ENCODE data around the gene SSBP3.

SSBP3 gene

DNA sequence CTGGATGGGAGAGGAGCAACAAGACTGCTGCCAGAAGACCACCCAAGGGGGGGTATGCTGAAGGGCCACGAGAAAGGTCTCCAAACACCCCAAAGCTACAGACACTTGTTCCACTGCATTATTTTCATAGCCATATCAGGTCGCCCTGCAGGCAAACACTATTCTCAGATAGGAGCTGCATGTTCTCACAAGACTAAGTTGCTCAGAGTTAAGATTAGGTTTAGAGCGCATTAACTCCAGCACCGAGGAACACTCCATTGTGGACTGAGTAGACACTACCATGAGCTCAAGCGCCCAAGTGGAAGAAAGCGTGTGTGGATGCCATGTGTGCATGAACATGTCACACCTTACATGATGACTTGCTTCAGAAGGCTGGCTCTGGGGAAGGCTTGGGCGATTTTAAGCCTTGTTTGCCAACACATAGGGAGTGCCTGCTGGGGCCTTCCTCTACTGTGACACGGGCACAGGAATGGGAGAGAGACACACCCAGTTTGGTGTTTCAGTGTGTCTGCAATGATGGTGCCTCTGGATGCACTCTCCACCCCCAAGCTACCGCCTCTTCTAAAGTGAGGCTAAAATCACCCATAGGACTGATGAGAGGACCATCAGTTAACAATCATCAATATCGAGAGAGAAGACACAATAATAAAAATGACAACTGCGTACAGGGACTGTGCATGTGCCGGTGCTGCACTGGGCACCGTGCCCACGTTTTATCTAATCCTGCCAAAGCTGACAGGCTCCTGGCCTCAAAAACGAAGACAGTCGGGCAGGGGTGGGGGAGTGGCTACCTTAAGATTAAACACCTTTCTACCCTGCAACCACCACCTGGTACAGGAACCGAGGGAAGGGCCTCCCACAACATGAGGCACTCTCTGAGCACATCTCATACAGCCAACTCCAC lies 34.9 kb downstream of the SSBP3 start:
- peak; percentile 40 for DNase-seq (ENCODE audit: low spot score)

- no peak for DNase-seq (ENCODE audit: low spot score)
Measured at GRCh38 chr1:54370287-54370989, 35.8 kb downstream of the SSBP3 start.

DNA sequence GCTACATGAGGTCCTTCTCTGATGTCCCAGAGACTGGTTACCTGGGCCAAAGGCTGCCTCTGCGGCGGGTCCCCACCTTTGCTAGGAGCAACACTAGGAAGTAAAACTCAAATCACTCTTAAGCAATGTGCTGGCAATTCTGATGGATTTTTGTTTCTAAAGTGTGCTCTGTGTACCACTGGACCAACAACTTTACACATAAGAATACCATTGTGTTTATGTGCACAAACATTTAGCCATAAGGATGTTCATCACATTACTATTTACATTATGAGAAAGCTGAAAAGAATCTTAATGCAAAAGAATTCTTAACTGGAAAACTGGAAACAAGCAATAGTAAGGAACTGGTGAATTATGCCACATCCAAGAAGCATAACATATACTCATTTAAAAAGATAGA lies 38.6 kb downstream of the SSBP3 start:
- DNase-seq (ENCODE audit: low spot score) = no peak

DNA sequence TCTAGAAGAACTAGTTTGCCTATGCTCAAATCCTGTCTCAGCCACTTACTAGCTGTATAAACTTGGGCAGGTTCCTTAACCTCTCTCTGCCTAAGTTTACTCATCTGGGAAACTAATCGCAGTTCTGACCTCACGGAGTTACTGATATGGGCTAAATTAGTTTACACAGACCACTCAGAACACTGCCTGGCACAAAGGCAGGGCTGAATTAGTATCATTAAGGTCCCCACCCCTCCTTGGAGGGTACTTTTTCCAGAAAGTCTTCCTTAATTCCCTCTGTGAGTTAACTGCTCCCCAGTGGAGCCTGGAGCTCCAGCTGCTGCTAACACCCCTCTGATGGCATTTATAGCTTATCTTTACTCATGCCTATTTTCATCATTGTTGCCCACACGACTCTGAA lies 40.3 kb downstream of the SSBP3 start:
- DNase-seq (ENCODE audit: low spot score) = no peak

DNA sequence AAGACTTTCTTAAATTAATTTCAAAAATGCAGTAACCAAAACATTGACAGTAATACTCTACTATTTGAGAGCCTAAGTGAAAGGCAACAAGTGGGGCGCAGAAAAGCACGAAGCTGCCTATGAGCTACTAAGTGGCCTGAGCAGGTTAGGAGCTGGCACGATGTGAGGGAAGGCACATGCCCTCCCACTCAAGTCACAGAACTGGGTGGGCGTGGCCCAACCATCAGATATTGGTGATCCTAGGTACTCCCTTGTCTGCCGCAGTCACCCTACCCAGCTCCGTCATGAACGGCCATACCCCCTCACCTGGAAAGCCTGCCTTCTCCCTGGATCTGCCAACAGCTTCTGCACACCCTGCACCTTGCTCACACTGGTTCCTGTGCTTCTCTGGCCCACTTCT lies 40.8 kb downstream of the SSBP3 start:
- DNase-seq (ENCODE audit: low spot score) = no peak

DNA sequence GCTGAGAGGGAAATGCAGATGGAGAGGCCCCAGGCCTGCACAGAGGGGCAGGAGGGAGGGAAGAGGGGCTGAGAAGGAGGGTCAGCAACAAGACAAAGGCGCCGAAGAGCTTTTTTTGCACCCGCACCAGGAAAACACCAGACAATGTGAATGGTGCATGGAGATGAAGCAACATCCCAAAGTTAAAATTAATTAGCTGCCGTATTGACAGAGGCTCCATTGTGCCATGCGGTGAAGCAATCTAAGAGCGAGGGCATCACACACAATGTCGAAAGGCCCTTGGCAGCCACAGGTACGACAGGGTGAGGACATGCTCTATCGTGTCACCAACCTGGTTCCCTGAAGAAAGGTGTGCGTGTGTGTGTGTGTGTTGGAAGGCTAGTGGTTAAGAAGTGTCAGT lies 41.2 kb downstream of the SSBP3 start:
- DNase-seq (ENCODE audit: low spot score) = no peak

GRCh38 chr1:54364582-54364981 lies 41.6 kb downstream of the SSBP3 start:
- no peak for DNase-seq (ENCODE audit: low spot score)

GRCh38 chr1:54363925-54364324 lies 42.3 kb downstream of the SSBP3 start:
- DNase-seq (ENCODE audit: low spot score) = no peak

GRCh38 chr1:54362881-54363340 lies 43.3 kb downstream of the SSBP3 start:
- DNase-seq (ENCODE audit: low spot score) = no peak

GRCh38 chr1:54361342-54361741 lies 44.9 kb downstream of the SSBP3 start:
- no peak for DNase-seq (ENCODE audit: low spot score)

GRCh38 chr1:54360165-54361005 lies 45.8 kb downstream of the SSBP3 start:
- no peak for DNase-seq (ENCODE audit: low spot score)

DNA sequence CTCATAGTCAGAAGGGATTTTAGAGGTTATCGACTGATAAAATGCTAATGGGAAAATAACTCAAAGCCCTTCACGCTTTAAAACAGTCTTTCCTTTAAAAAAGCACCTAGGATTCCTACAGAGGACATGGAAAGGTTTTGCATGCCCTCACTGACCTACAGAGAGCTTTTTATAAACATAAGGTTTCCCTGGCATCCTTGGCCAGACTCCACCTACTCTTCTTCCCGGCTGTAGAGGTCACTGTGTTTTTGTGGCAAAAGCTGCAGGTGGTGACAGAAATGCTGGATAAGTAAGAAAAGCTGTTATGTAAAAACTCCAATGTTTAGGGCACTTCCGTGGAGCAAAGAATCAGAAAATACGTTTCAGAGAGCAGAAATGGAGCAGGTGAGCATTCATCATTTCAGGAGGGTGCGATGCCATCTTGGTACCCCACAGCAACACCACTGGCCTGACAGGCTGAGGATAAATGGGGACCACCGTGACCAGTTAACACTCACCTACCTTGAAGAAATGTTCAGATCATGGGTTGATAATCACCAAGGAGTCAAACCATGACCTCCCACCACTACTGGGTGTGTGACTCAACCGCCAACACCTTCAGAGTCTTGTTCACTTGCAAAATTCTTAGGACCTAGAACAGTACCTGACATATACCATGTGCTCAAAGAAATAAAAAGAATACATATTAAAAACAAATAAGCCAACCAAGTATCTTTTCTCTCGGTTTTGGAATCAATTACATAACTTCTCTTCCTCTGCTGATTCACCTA lies 46.6 kb downstream of the SSBP3 start:
- DNase-seq (ENCODE audit: low spot score) = no peak

- no peak for DNase-seq (ENCODE audit: low spot score)
Measured at GRCh38 chr1:54358503-54359168, 47.6 kb downstream of the SSBP3 start.

- DNase-seq (ENCODE audit: low spot score) = no peak
Measured at GRCh38 chr1:54357967-54358366, 48.2 kb downstream of the SSBP3 start.

GRCh38 chr1:54356680-54357147 lies 49.5 kb downstream of the SSBP3 start:
- DNase-seq (ENCODE audit: low spot score) = no peak

DNA sequence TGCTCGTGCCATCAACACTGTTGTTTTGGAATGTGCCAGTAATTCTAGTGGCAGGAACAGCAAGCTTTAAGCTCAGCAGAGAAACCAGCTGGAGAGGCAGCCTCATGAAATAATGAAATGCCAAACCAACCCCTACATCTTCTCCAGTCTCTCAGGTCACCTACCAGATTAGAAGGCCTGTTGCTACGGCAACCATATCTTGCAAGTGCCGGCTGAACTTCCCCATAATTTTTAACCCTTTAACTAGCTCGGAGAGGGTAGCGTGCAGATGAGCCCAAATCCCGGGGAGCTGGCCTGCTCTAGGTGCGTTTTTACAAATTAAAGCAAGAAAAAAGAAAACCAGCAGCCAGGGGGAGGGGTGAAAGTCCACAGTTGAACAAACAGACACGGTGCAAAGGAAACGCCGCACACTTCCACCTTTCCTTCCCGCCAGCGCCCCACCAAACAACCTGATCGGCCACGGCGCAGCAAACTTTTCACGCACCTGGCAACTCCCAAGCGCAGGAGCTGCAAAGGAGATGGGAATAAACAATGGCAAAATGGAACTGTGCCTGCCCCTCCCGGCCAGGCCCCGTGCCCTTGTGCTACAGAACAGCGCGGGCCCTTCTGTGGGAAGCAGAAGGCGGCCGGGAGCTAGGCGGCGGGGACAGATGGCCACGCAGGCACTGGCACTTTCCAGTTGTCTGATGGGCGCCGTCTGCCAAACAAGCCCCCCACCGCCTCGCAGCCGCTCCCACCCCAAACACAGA lies 50.1 kb downstream of the SSBP3 start:
- no peak for DNase-seq (ENCODE audit: low spot score)

- DNase-seq (ENCODE audit: low spot score) = no peak
Measured at GRCh38 chr1:54354899-54355298, 51.3 kb downstream of the SSBP3 start.

GRCh38 chr1:54353959-54354358 lies 52.2 kb downstream of the SSBP3 start:
- DNase-seq (ENCODE audit: low spot score) = no peak

DNA sequence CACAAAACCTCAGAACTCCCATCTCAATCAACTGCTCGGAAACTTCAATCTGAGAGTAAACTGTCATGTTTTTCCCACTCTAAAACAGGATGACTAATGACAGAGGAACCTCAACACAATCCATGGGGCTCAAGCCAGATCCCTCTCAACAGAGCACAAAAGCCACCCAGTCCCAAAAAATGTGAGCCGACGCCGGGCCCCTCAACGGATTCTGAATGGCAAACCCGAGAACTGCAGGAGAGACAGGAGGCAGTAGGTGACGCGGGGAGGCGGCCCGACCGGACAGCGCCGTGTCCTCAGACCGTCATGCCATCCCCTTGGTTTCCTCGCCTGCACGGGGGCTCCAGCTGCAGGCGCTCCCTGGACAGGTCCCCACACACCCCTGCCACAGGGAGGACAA lies 53.4 kb downstream of the SSBP3 start:
- no peak for DNase-seq (ENCODE audit: low spot score)

GRCh38 chr1:54350360-54350759 lies 55.8 kb downstream of the SSBP3 start:
- DNase-seq (ENCODE audit: low spot score) = no peak
